A673 (cell line): Measurements from ENCODE around the gene NINJ2. TPM values are rescaled to one million over a fixed set of nuclear protein-coding genes. Genes with fewer than 3 reads are reported as not detected.

Experiments
- BruUV-seq: library from RNA; stranded (reverse); fragments of 400-500 nt; replicated peaks from 2 replicates; lab custom pipeline; 2021; lab: Mats Ljungman, UMichigan
- CTCF ChIA-PET: fragments of 300-600 bp; sonication (Branson Sonifier 250); formaldehyde crosslinking; loops from one replicate; lab custom pipeline; 2022; ENCODE audit warnings: antibody characterized with exemption; lab: Charles Lee
- POLR2A ChIA-PET: fragments of 300-600 bp; sonication (Branson Sonifier 250); formaldehyde crosslinking; loops from one replicate; lab custom pipeline; 2022; ENCODE audit warnings: antibody characterized with exemption; ENCODE audit not compliant: low non-redundant PET; lab: Charles Lee
- DNase-seq: peaks from one replicate; pipeline ENCODE4 v3.0.0-alpha.2; 2015; ENCODE audit warnings: low spot score
- H3K27ac ChIP-seq: fragments of 200-600 bp; sonication (generic); 2 replicates; pipeline ENCODE4 v1.5.1; 2016; ENCODE audit warnings: mixed run types, low read depth, mild to moderate bottlenecking, mixed read lengths, antibody characterized with exemption, low read length; ENCODE audit not compliant: poor library complexity, severe bottlenecking
- H3K27me3 ChIP-seq: fragments of 200-600 bp; sonication (generic); replicated peaks from 2 replicates; pipeline ENCODE4 v1.6.1; 2017; ENCODE audit warnings: mixed run types, low read depth, mild to moderate bottlenecking, mixed read lengths, antibody characterized with exemption, low read length; ENCODE audit not compliant: insufficient read depth, poor library complexity
- H3K36me3 ChIP-seq: fragments of 200-600 bp; sonication (generic); 2 replicates; pipeline ENCODE4 v1.6.1; 2016; ENCODE audit warnings: mixed run types, mild to moderate bottlenecking, mixed read lengths, antibody characterized with exemption, low read length; ENCODE audit not compliant: insufficient read depth, poor library complexity, severe bottlenecking
- H3K4me1 ChIP-seq: fragments of 200-600 bp; sonication (generic); 2 replicates; pipeline ENCODE4 v1.6.1; 2017; ENCODE audit warnings: mixed run types, mild to moderate bottlenecking, mixed read lengths, antibody characterized with exemption, low read length; ENCODE audit not compliant: insufficient read depth, poor library complexity, severe bottlenecking
- H3K4me3 ChIP-seq: fragments of 200-600 bp; sonication (generic); 2 replicates; pipeline ENCODE4 v1.5.1; 2016; ENCODE audit warnings: low read depth, mixed run types, mild to moderate bottlenecking, mixed read lengths, low read length; ENCODE audit not compliant: poor library complexity, severe bottlenecking
- H3K9me3 ChIP-seq: fragments of 200-600 bp; sonication (generic); 2 replicates; pipeline ENCODE4 v1.6.1; 2016; ENCODE audit warnings: mixed run types, low read depth, mild to moderate bottlenecking, mixed read lengths, antibody characterized with exemption, low read length; ENCODE audit not compliant: poor library complexity, severe bottlenecking
- CTCF ChIP-seq: fragments of 300-800, 200-600 bp; sonication (generic); conservative IDR thresholded peaks from 2 replicates; pipeline ENCODE4 v1.5.1; 2017; ENCODE audit warnings: low read depth, mild to moderate bottlenecking, antibody characterized with exemption, low read length, moderate library complexity, mixed read lengths
- EZH2 ChIP-seq: fragments of 200-600 bp; sonication (generic); IDR thresholded peaks from 2 replicates; pipeline ENCODE4 v1.6.1; 2017; ENCODE audit warnings: borderline replicate concordance, low read depth, mild to moderate bottlenecking, mixed read lengths, antibody characterized with exemption, low read length; ENCODE audit not compliant: poor library complexity, severe bottlenecking
- intact Hi-C: fragments of 100-400 bp; cut with micrococcal nuclease; formaldehyde crosslinking; loops from one replicate; pipeline ENCODE4 v1.10.0; 2022; ENCODE audit not compliant: unreplicated experiment
- total RNA-seq: library from RNA; stranded (reverse); gene quantifications from 2 replicates; pipeline ENCODE4 v1.2.3, GENCODE V29; 2021

The NINJ2 gene
- total RNA-seq, 1 experiment from 2014 or later = not detected

GRCh38 chr12:684416-684815 lies 21.2 kb upstream of the NINJ2 start:
- DNase-seq = no peak

GRCh38 chr12:681568-682256 lies 18.5 kb upstream of the NINJ2 start:
- TF ChIP-seq CTCF (no peak), EZH2 (no peak)
- Histone ChIP-seq H3K4me1 (no peaks in the 10 kb centered on the region), H3K27ac (no peak overlapping the region), H3K4me3 (no peak overlapping the region), H3K9me3 (no peaks in the 10 kb centered on the region), H3K27me3 (no peaks in the 10 kb centered on the region), H3K36me3 (no peaks in the 10 kb centered on the region)
- intact Hi-C loops = no loop called here
- no TSS peak for BruUV-seq
- CTCF ChIA-PET = no interaction called here
- no peak for DNase-seq
- POLR2A ChIA-PET = no interaction called here

More at GRCh38 chr12:684416-684815, 21.2 kb upstream of the NINJ2 start:
- POLR2A ChIA-PET = no interaction called here
- intact Hi-C loops = no loop called here
- TF ChIP-seq CTCF (no peak), EZH2 (no peak)
- Histone ChIP-seq H3K9me3 (no peaks in the 10 kb centered on the region), H3K36me3 (no peaks in the 10 kb centered on the region), H3K4me1 (no peaks in the 10 kb centered on the region), H3K4me3 (no peak overlapping the region), H3K27me3 (no peaks in the 10 kb centered on the region), H3K27ac (no peak overlapping the region)
- CTCF ChIA-PET = no interaction called here
- no TSS peak for BruUV-seq

- BruUV-seq = no TSS peak
- no peaks in the 10 kb centered on the region for H3K4me1 ChIP-seq
- H3K27me3 ChIP-seq = no peaks in the 10 kb centered on the region
- TF ChIP-seq CTCF (no peak), EZH2 (no peak)
- H3K9me3 ChIP-seq = no peaks in the 10 kb centered on the region
- no peaks in the 10 kb centered on the region for H3K36me3 ChIP-seq
- no peak overlapping the region for H3K27ac ChIP-seq
- intact Hi-C loops = no loop called here
- no peak for DNase-seq
- H3K4me3 ChIP-seq = no peak overlapping the region
- POLR2A ChIA-PET = no interaction called here
- CTCF ChIA-PET = no interaction called here
Observed at GRCh38 chr12:678747-679712, 15.8 kb upstream of the NINJ2 start.
